Thoracic aorta (tissue), 2 donors: ENCODE results near the gene ESRRB. TPM values are rescaled to one million over a fixed set of nuclear protein-coding genes. Genes with fewer than 3 reads are reported as not detected.

Experiments used
- ATAC-seq: fragments of 150-250 bp; one replicate; pipeline ENCODE4 v1.8.0; 2017; ENCODE audit warnings: low read depth; ENCODE audit not compliant: insufficient number of reproducible peaks, low FRiP score
- DNase-seq: peaks from one replicate; pipeline ENCODE4 v3.0.0-alpha.2; 2020; ENCODE audit warnings: low spot score
- H3K27ac ChIP-seq, 2 donors: fragments of 200-600 bp; sonication (generic); 1 replicate in 1 of 2; 2 replicates in 1 of 2; pipeline ENCODE4 v1.5.1; 2016; ENCODE audit warnings: mild to moderate bottlenecking in 2 of 2, moderate library complexity in 2 of 2
- H3K27me3 ChIP-seq: fragments of 200-600 bp; sonication (generic); replicated peaks from 2 replicates; pipeline ENCODE4 v1.6.0; 2016; ENCODE audit warnings: mild to moderate bottlenecking; ENCODE audit not compliant: insufficient read depth
- H3K36me3 ChIP-seq: fragments of 200-600 bp; sonication (generic); one replicate; pipeline ENCODE4 v1.5.1; 2016
- H3K4me1 ChIP-seq, 2 donors: fragments of 200-600 bp; sonication (generic); 1 replicate in 1 of 2; 2 replicates in 1 of 2; pipeline versions ENCODE4 v1.5.1 to v1.6.0; 2016; ENCODE audit warnings: low read depth in 2 of 2, mild to moderate bottlenecking in 1 of 2; ENCODE audit not compliant: control insufficient read depth in 1 of 2
- H3K4me3 ChIP-seq: fragments of 200-600 bp; sonication (generic); 2 replicates; pipeline ENCODE4 v1.5.1; 2016; ENCODE audit warnings: mild to moderate bottlenecking
- H3K9me3 ChIP-seq: fragments of 200-600 bp; sonication (generic); 2 replicates; pipeline ENCODE4 v1.5.1; 2016
- total RNA-seq, 2 donors: library from RNA; depleted of rRNA; stranded (reverse); fragments of >200 nt; gene quantifications; one replicate each; pipeline versions ENCODE4 v1.1.0 to v1.2.3, GENCODE V29; 2016
- TF ChIP-seq, protein P1 (sequence below): fragments of 200-600 bp; sonication (generic); IDR thresholded peaks from one replicate; pipeline ENCODE4 v1.5.1; 2019; ENCODE audit warnings: antibody characterized with exemption

ESRRB gene
- total RNA-seq, 2 donors from 2014 or later: 4.6 TPM; not detected in 1

DNA sequence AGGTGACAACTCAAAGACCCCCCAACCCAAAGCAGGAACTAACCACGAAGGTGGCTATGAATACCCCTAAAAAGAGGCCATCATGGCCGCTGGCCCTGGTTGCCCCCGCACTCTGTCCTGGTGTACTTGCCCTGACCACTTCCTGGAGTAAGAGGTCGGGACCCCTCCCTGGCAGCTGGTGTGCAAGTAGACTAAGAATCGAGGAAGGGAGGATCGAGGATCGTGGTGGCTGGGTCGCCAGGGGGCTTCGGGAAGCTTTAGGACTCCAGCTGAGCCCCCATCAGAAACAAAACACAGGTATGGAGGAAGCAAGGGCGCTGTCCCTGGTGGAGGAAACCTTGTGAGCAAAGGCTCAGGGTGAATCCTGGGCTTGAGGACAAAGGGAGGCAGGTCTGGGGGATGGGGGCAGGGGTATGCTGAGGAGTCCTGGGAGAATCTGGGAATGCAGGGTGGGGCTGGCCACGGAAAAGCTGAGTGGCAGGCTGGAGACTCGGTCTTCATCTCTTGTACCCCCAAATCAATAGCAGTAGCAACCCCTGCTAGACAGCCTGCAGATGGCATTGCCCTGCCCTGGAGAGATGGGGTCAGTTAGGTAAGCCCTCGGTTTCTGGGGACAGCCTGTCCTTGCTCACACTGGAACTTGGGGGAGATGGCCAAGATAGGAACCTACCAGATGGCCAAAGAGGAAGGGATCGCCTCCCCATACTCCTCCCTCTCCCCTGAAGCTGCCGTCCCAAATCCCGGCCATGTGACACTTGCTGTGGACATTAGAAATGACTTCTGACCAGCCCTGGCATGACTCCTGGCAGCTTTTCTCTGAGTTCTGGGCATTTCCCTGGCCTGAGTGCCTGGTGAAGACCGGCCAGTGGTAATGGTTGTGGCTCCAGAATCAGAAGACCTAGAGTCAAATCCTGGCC lies 45.3 kb upstream of the ESRRB start:
- Histone ChIP-seq H3K9me3 (no peaks in the 10 kb centered on the region), H3K27me3 (no peaks in the 10 kb centered on the region), H3K36me3 (no peaks in the 10 kb centered on the region), H3K4me3 (no peak overlapping the region), H3K4me1 (no peaks in the 10 kb centered on the region), H3K27ac (no peak overlapping the region)
- TF ChIP-seq, protein P1, sequence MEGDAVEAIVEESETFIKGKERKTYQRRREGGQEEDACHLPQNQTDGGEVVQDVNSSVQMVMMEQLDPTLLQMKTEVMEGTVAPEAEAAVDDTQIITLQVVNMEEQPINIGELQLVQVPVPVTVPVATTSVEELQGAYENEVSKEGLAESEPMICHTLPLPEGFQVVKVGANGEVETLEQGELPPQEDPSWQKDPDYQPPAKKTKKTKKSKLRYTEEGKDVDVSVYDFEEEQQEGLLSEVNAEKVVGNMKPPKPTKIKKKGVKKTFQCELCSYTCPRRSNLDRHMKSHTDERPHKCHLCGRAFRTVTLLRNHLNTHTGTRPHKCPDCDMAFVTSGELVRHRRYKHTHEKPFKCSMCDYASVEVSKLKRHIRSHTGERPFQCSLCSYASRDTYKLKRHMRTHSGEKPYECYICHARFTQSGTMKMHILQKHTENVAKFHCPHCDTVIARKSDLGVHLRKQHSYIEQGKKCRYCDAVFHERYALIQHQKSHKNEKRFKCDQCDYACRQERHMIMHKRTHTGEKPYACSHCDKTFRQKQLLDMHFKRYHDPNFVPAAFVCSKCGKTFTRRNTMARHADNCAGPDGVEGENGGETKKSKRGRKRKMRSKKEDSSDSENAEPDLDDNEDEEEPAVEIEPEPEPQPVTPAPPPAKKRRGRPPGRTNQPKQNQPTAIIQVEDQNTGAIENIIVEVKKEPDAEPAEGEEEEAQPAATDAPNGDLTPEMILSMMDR: no peak
- no peak for ATAC-seq
- DNase-seq: no peak

DNA sequence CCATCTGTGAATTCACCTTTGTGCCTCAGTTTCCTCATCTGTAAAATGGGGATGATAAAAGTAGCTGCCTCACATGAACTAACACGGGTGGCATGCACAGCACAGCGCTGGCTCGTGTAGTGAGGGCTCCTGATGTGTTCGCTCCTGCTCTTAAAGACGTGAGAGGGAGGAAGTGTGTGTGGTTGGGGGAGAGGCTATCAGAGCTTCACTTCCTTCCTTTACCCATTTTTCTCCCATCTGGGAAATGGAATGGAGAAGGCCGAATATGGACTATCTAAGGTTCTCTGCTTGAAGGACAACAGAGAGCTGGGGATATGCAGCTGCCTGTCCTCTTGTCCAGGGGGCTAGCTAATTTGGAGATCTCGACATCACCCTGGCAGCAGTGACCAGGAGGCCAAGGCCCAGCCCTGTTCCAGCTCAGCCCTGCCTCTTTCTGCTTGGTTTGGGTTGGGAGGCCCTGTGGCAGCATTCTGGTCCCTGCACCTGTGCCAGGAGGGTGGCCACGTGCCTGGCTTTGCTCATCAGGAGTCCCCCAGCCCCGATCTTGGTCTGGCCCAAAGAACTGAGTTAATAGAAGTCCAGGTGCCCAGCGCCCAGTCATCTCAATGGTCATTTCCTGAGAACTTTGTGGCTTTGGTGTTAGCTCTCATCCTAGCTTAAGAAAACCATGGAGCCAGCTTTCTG lies 44.5 kb upstream of the ESRRB start:
- H3K4me3 ChIP-seq: no peak overlapping the region
- no peaks in the 10 kb centered on the region for H3K9me3 ChIP-seq
- ATAC-seq (no peak), DNase-seq (no peak)
- H3K36me3 ChIP-seq: no peaks in the 10 kb centered on the region
- no peaks in the 10 kb centered on the region for H3K27me3 ChIP-seq
- TF ChIP-seq, protein P1: no peak
- no peak overlapping the region for H3K27ac ChIP-seq
- no peaks in the 10 kb centered on the region for H3K4me1 ChIP-seq

DNA sequence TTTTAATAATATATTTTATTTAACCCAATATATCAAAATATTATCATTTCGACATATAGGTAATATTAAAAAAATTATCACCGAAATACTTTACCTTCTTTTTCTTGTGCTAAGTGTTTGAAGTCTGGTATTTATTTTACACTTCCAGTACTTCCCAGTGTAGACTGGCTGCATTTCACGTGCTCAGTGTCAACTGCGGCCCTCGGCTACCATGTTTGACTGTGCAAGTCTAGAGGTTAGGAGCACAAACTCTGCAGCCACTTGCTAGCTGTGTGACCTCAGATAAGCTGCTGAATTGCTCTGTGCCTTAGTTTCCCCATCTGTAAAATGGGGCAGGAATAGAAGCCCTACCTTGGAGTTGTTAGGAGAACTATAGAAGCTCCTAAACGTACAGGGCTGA lies 42.3 kb upstream of the ESRRB start:
- H3K9me3 ChIP-seq: no peaks in the 10 kb centered on the region
- no peaks in the 10 kb centered on the region for H3K27me3 ChIP-seq
- ATAC-seq (no peak), DNase-seq (no peak)
- H3K4me1 ChIP-seq: no peaks in the 10 kb centered on the region
- TF ChIP-seq, protein P1: no peak
- H3K4me3 ChIP-seq: no peak overlapping the region
- H3K27ac ChIP-seq: no peak overlapping the region
- H3K36me3 ChIP-seq: no peaks in the 10 kb centered on the region

DNA sequence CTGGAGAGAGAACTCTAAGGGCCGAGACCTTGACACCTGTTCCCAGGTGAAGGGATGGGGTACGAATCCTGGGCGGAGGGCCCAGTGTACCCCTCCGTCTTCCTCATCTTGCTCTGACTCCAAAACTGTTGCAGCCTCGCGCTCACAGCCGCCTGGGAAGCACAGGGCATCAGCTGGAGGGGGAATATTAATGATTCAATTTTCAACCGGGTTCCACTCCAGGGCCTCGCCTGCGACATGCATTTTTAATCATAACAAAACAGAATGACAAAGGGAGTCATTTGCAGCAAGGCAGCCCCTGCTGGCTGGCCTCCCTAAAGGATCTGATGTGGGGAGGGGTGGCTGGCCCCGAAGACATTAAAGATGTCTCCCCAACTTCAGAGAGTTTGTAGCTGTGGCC lies 41.6 kb upstream of the ESRRB start:
- Histone ChIP-seq H3K4me1 (no peaks in the 10 kb centered on the region), H3K4me3 (no peak overlapping the region), H3K27ac (no peak overlapping the region), H3K36me3 (no peaks in the 10 kb centered on the region), H3K9me3 (no peaks in the 10 kb centered on the region), H3K27me3 (no peaks in the 10 kb centered on the region)
- DNase-seq: no peak
- ATAC-seq: no peak
- TF ChIP-seq, protein P1: no peak

DNA sequence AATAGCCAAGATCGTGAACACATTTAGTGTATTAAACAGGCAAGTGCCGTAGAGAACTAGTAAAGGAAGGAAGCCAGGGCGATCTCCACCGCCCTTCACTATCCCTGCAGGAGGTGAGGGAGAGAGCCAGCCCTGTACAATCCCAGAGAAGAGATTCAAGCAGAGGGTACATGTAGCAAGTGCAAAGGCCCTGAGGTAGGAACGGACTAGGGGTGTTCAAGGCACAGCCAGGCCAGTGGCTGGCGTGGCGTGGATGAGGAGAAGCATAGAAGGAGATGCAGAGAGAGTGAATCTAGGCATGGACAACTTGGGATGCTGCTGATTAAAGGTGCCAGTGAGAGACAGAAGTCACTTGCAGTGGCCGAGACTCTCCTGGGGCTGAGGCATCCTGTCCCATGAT lies 39.1 kb upstream of the ESRRB start:
- H3K27ac ChIP-seq: no peak overlapping the region
- no peaks in the 10 kb centered on the region for H3K36me3 ChIP-seq
- H3K9me3 ChIP-seq: no peaks in the 10 kb centered on the region
- H3K4me1 ChIP-seq: no peaks in the 10 kb centered on the region
- DNase-seq (no peak), ATAC-seq (no peak)
- H3K27me3 ChIP-seq: no peaks in the 10 kb centered on the region
- TF ChIP-seq, protein P1: no peak
- no peak overlapping the region for H3K4me3 ChIP-seq
